ENCODE data around the gene AOPEP. TPM values are rescaled to one million over a fixed set of nuclear protein-coding genes. Genes with fewer than 3 reads are reported as not detected.
"Not testable (repeated sequence)": the region's sequence is repeated elsewhere in the genome, so short reads cannot be mapped to it uniquely, and the experiment has no call there.

AOPEP gene
- total RNA-seq, 1 donor from 2014 or later = 119 TPM

GRCh38 chr9:94817291-94818177 lies 91.0 kb downstream of the AOPEP start:
- DNase-seq = no peak

GRCh38 chr9:94818178-94818541 lies 91.7 kb downstream of the AOPEP start:
- no peak for DNase-seq

- no peak for DNase-seq
Observed at GRCh38 chr9:94819161-94819687, 92.7 kb downstream of the AOPEP start.

DNA sequence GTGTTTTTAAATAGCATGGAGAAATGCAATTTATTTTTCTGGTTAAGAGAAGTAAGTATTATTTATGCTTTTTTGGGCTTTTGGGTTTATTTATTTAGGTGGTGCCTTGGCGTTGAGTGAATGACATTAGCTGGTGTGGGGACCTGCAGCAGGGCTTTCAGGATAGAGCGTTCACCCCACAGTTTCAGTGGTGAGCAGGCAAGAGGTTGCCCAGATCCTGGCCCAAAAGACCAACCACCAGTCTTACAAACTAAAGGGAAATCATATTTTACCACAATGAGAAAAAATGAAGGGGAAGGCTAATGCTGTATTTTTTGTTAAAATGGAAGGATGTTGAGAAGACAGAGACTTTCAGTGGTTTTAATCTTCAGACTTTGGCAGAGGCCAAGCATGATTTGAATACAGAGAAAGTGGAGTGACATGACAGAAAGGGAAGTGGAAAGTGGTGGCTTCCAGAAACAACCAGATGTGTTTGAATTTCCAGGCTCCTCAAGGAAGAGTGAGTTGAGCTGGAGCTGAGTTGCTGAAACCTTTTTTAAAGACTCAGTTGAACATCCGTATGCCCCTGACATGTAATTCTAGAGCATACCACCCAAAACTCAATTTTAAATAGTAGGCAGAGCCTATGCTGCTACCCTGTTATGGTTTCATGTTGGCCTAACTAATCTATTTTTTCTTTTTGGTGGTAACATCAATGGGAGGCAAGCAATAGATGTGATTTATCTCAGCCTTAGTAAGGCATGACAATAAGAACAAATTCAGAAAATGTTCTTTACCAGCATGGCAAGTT lies 94.8 kb downstream of the AOPEP start:
- no peak for DNase-seq

GRCh38 chr9:94822273-94822672 lies 95.8 kb downstream of the AOPEP start:
- DNase-seq = no peak

- DNase-seq = no peak
Observed at GRCh38 chr9:94823710-94824109, 97.2 kb downstream of the AOPEP start.

GRCh38 chr9:94824411-94824810 lies 97.9 kb downstream of the AOPEP start:
- no peak for DNase-seq

GRCh38 chr9:94824913-94825610 lies 98.6 kb downstream of the AOPEP start:
- DNase-seq = no peak

DNA sequence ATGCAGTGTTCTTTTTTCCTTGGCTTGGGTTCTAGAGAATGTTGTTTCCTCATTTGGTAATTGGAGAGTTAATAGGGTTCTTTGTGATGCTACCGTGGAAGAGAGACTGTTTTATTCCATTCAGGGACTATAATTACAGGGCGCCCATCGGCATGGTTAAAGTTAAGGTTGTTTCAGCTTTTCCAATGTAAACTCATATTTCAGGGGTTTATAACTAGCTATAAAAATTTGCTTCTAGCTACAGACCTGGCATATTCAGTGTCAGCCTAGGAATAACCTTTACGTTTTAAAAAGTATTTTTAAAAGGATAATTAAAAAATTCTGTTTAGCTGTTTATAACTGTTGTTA lies 99.1 kb downstream of the AOPEP start:
- DNase-seq = no peak

GRCh38 chr9:94826044-94826443 lies 99.5 kb downstream of the AOPEP start:
- DNase-seq = no peak

- no peak for DNase-seq
Observed at GRCh38 chr9:94826644-94827410, 100.3 kb downstream of the AOPEP start.

GRCh38 chr9:94827584-94828304 lies 101.2 kb downstream of the AOPEP start:
- DNase-seq = no peak

GRCh38 chr9:94829380-94830070 lies 103.0 kb downstream of the AOPEP start:
- no peak for DNase-seq

DNA sequence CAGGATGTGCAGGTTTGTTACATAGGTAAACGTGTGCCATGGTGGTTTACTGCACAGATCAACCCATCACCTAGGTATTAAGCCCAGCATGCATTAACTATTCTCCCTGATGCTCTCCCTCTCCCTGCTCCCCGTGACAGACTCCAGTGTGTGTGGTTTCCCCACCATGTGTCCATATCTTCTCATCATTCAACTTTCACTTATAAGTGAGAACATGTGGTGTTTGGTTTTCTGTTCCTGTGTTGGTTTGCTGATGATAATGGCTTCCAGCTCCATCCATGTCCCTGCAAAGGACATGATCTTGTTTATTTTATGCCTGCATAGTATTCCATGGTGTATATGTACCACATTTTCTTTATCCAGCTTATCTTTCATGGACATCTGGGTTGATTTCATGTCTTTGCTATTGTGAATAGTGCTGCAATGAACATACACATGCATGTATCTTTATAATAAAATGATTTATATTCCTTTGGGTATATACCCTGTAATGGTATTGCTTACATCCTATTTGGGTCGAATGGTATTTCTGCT lies 103.6 kb downstream of the AOPEP start:
- not testable (repeated sequence) for DNase-seq

GRCh38 chr9:94833802-94834201 lies 107.3 kb downstream of the AOPEP start:
- DNase-seq = no peak

DNA sequence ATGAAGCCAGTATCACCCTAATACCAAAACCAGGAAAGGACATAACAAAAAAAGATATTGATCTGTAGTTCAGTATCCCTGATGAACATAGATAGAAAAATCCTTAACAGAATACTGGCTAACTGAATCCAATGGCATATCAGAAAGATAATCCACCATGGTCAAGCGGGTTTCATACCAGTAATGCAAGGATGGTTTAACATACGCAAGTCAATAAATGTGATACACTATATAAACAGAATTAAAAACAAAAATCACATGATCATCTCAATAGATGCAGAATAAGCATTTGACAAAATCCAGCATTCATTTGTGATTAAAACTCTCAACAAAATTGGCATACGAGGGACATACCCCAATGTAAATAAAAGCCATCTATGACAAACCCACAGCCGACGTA lies 110.9 kb downstream of the AOPEP start:
- no peak for DNase-seq

DNA sequence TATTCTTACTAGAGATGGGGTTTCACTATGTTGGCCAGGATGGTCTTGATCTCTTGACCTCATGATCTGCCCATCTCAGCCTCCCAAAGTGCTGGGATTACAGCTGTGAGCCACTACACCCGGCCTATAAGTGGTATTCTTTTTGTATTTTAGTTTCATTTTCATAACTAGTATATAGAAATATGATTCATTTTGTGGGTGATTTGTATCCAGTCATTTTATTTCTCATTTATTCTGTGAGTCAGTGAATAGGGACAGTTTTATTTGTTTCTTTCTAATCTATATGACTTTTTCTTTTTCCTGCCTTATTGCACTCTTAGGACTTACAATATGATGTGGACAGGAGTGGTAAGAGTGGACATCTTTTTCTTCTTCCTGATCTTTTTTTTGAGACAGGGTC lies 112.9 kb downstream of the AOPEP start:
- no peak for DNase-seq

DNA sequence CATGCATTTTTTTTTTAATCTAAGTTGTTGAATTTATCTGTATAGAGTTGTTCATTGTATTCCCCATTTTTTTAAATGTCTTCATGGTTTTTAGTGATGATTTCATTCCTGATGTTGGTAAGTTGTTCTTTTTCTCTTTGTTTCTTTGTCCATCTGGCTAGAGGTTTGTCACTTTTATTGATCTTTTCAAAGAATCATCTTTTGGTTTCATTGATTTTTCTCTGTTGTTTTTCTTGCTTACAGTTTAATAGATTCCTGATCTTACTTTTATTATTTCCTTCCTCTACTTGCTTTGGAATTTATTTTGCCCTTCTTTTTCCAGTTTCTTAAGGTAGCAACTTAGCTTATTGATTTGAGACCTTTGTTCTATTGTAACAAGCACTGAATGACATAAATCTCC lies 114.2 kb downstream of the AOPEP start:
- no peak for DNase-seq

DNA sequence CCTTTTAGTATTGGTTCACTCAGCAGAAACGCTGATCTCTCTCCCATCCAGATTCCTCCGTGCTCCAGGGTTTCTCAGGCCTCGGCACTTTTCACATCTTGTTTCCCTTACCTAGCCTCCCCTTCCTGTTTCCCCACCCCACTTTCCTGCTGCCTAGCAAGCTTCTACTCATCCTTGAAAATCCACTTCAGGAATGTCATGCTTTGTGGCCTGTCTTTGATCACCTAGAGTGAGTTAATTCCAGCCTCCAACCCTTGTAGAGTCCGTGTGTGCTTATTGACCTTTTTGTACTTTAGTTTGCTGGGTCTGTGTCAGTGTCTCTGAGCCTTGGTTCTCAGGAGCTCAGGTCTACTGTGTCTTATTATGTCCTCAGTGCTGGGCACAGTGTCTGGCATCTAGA lies 116.6 kb downstream of the AOPEP start:
- no peak for DNase-seq

DNA sequence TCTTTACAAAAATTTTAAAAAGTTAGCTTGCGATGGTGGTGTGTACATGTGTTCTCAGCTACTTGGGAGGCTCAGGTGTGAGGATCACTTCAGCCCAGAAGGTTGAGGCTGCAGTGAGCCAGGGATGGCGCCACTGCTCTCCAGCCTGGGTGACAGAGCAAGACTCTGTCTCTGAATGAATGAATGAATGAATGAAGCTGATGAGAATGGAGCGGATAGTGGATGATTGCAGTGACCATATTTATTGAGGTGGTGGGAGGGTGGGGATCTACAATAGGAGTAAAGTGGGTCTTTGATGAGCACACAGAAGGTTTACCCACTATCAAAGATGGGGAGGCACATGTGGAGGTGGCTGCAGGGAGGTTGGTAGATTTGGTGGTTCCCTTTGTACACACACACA lies 120.2 kb downstream of the AOPEP start:
- DNase-seq = no peak
